Trophoblast cell (in vitro differentiated cells and primary cell): ENCODE data around the gene EPHA4.

Experiments
- DNase-seq, 2 donors: peaks; one replicate each; pipeline ENCODE4 v3.0.0-alpha.2; 2016
- H2AFZ ChIP-seq: 2 replicates; pipeline ENCODE4 v1.6.1; 2013; ENCODE audit warnings: low read length, moderate library complexity, mild to moderate bottlenecking; ENCODE audit not compliant: insufficient read depth, poor library complexity
- H2AK5ac ChIP-seq: 2 replicates; pipeline ENCODE4 v1.6.1; 2013; ENCODE audit warnings: mild to moderate bottlenecking, low read length
- H2BK120ac ChIP-seq: 2 replicates; pipeline ENCODE4 v1.6.1; 2013; ENCODE audit warnings: low read length, mild to moderate bottlenecking, moderate library complexity; ENCODE audit not compliant: insufficient read depth, poor library complexity
- H2BK12ac ChIP-seq: 2 replicates; pipeline ENCODE4 v1.6.1; 2013; ENCODE audit warnings: mild to moderate bottlenecking, low read length, moderate library complexity
- H2BK5ac ChIP-seq: 2 replicates; pipeline ENCODE4 v1.6.1; 2013; ENCODE audit warnings: low read length, low read depth, moderate library complexity, mild to moderate bottlenecking; ENCODE audit not compliant: poor library complexity
- H3K14ac ChIP-seq: 2 replicates; pipeline ENCODE4 v1.6.1; 2013; ENCODE audit warnings: mild to moderate bottlenecking, low read length
- H3K18ac ChIP-seq: 2 replicates; pipeline ENCODE4 v1.6.1; 2013; ENCODE audit warnings: mild to moderate bottlenecking, low read length
- H3K23ac ChIP-seq: 2 replicates; pipeline ENCODE4 v1.6.1; 2013; ENCODE audit warnings: low read length
- H3K27ac ChIP-seq: 2 replicates; pipeline ENCODE4 v1.5.1; 2013; ENCODE audit warnings: low read depth, mild to moderate bottlenecking, inconsistent platforms, low read length, moderate library complexity
- H3K27me3 ChIP-seq: 2 replicates; pipeline ENCODE4 v1.6.1; 2013; ENCODE audit warnings: inconsistent platforms, mild to moderate bottlenecking, low read length, moderate library complexity; ENCODE audit not compliant: insufficient read depth
- H3K36me3 ChIP-seq, 2 experiments: 1 replicate in 1 of 2; 2 replicates in 1 of 2; pipeline ENCODE4 v1.6.1; 2013; ENCODE audit warnings: low read length in 2 of 2, mild to moderate bottlenecking in 2 of 2, moderate library complexity in 1 of 2; ENCODE audit not compliant: insufficient read depth in 2 of 2, control insufficient read depth in 1 of 2
- H3K4ac ChIP-seq: 2 replicates; pipeline ENCODE4 v1.6.1; 2013; ENCODE audit warnings: low read depth, mild to moderate bottlenecking, low read length, moderate library complexity
- H3K4me1 ChIP-seq, 2 experiments: 1 replicate in 1 of 2; 2 replicates in 1 of 2; pipeline ENCODE4 v1.6.1; 2013; ENCODE audit warnings: low read length in 2 of 2, mild to moderate bottlenecking in 2 of 2, moderate library complexity in 1 of 2; ENCODE audit not compliant: insufficient read depth in 2 of 2, control insufficient read depth in 1 of 2
- H3K4me2 ChIP-seq: 2 replicates; pipeline ENCODE4 v1.6.1; 2013; ENCODE audit warnings: inconsistent platforms, mild to moderate bottlenecking, low read length, moderate library complexity
- H3K4me3 ChIP-seq: 2 replicates; pipeline ENCODE4 v1.5.1; 2013; ENCODE audit warnings: mild to moderate bottlenecking, low read depth, low read length, inconsistent platforms
- H3K79me1 ChIP-seq: one replicate; pipeline ENCODE4 v1.6.1; 2013; ENCODE audit warnings: low read length
- H3K79me2 ChIP-seq: 2 replicates; pipeline ENCODE4 v1.6.1; 2013; ENCODE audit warnings: low read length, mild to moderate bottlenecking; ENCODE audit not compliant: control insufficient read depth, insufficient read depth, poor library complexity
- H3K9ac ChIP-seq: 2 replicates; pipeline ENCODE4 v1.6.1; 2013; ENCODE audit warnings: mild to moderate bottlenecking, low read length
- H3K9me3 ChIP-seq: 2 replicates; pipeline ENCODE4 v1.6.1; 2013; ENCODE audit warnings: low read depth, mild to moderate bottlenecking, control low read depth, inconsistent platforms, low read length; ENCODE audit not compliant: insufficient read depth
- H4K12ac ChIP-seq: 2 replicates; pipeline ENCODE4 v1.6.1; 2013; ENCODE audit warnings: low read depth, mild to moderate bottlenecking, low read length, moderate library complexity
- H4K8ac ChIP-seq: 2 replicates; pipeline ENCODE4 v1.6.1; 2013; ENCODE audit warnings: low read depth, mild to moderate bottlenecking, low read length, moderate library complexity
- H4K91ac ChIP-seq: one replicate; pipeline ENCODE4 v1.6.1; 2013; ENCODE audit warnings: low read depth, mild to moderate bottlenecking, low read length, moderate library complexity
- whole genome bisulfite sequencing: extraction: QIAGEN DNeasy Blood & Tissue Kit; methylation state at CpG from one replicate; pipeline ENCODE4 v1.1.7; 2013; ENCODE audit warnings: missing lambda C conversion rate; ENCODE audit not compliant: insufficient read length, insufficient coverage; ENCODE audit errors: extremely low coverage; 5-methylcytosine and 5-hydroxymethylcytosine counted together

EPHA4 gene

GRCh38 chr2:221500501-221501209 is 71.4 kb downstream of the EPHA4 start:
- Histone ChIP-seq H2BK5ac (no peak overlapping the region), H3K23ac (no peak overlapping the region), H2AFZ (no peak overlapping the region), H3K4me3 (no peak overlapping the region), H3K79me1 (no peaks in the 10 kb centered on the region), H3K4me2 (no peak overlapping the region), H3K79me2 (no peaks in the 10 kb centered on the region), H4K91ac (no peak overlapping the region), H3K36me3 (peaks cover 0 to 2% of the 10 kb centered on the region in 2 experiments), H3K27ac (no peak overlapping the region), H2BK120ac (no peak overlapping the region), H3K9me3 (no peaks in the 10 kb centered on the region), H4K8ac (no peak overlapping the region), H2BK12ac (no peak overlapping the region), H3K4ac (no peak overlapping the region), H2AK5ac (no peak overlapping the region), H4K12ac (no peak overlapping the region), H3K18ac (no peak overlapping the region), H3K4me1 (peaks cover 10 to 17% of the 10 kb centered on the region in 2 experiments), H3K27me3 (no peaks in the 10 kb centered on the region), H3K14ac (no peak overlapping the region), H3K9ac (no peak overlapping the region)
- WGBS, result no CpG with 5 or more reads among the region's 6 CpGs
- DNase-seq, result no peak

- no peak overlapping the region for H3K4me3 ChIP-seq
- H3K4me2 ChIP-seq, result no peak overlapping the region
- no peak overlapping the region for H3K9ac ChIP-seq
Observed at GRCh38 chr2:221495731-221496130, 76.4 kb downstream of the EPHA4 start.

GRCh38 chr2:221494556-221494955 is 77.5 kb downstream of the EPHA4 start:
- Histone ChIP-seq H3K27me3 (no peaks in the 10 kb centered on the region), H4K12ac (no peak overlapping the region), H3K27ac (no peak overlapping the region), H2BK120ac (no peak overlapping the region), H2BK5ac (no peak overlapping the region), H3K9me3 (no peaks in the 10 kb centered on the region), H3K36me3 (peaks cover 0 to 2% of the 10 kb centered on the region in 2 experiments), H3K18ac (no peak overlapping the region), H2BK12ac (no peak overlapping the region), H3K14ac (no peak overlapping the region), H3K79me1 (peaks cover 3% of the 10 kb centered on the region), H2AFZ (no peak overlapping the region), H3K9ac (no peak overlapping the region), H3K4ac (no peak overlapping the region), H3K4me1 (no peaks in the 10 kb centered on the region), H4K91ac (no peak overlapping the region), H3K4me2 (no peak overlapping the region), H3K79me2 (no peaks in the 10 kb centered on the region), H4K8ac (no peak overlapping the region), H3K4me3 (no peak overlapping the region), H2AK5ac (no peak overlapping the region), H3K23ac (no peak overlapping the region)
- no CpG with 5 or more reads among the region's 3 CpGs for WGBS
- no peak for DNase-seq

More at GRCh38 chr2:221495731-221496130, 76.4 kb downstream of the EPHA4 start:
- Histone ChIP-seq H3K36me3 (peaks cover 0 to 2% of the 10 kb centered on the region in 2 experiments), H3K79me1 (peaks cover 3% of the 10 kb centered on the region), H2AFZ (no peak overlapping the region), H3K9me3 (no peaks in the 10 kb centered on the region), H3K4ac (no peak overlapping the region), H2AK5ac (no peak overlapping the region), H2BK120ac (no peak overlapping the region), H2BK12ac (no peak overlapping the region), H3K27ac (no peak overlapping the region), H3K4me1 (peaks cover 3 to 7% of the 10 kb centered on the region in 2 experiments), H4K91ac (no peak overlapping the region), H4K8ac (no peak overlapping the region), H3K23ac (no peak overlapping the region), H3K79me2 (no peaks in the 10 kb centered on the region), H3K14ac (no peak overlapping the region), H2BK5ac (no peak overlapping the region), H4K12ac (no peak overlapping the region), H3K27me3 (no peaks in the 10 kb centered on the region), H3K18ac (no peak overlapping the region)
- DNase-seq, result no peak
- no CpG with 5 or more reads among the region's 4 CpGs for WGBS

DNA sequence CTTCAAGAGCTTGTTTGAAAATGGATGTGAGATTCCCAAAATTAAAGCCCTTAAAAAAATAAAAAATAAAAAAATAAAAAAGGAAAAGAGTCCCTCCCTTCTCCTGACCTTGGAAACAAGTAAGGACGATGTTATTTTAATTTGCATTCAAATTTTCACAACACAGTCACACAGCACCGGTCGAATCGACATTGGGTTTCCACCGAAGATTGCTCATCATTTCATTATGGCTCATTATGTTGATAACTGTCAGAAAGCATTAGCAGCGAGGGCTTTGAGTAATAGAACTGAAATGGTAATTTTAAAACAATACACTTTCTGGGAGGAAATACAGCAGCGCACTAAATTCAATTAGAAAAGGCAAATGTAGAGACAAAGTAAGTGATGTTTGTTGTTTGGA is 78.7 kb downstream of the EPHA4 start:
- DNase-seq, result no peak
- Histone ChIP-seq H2AK5ac (no peak overlapping the region), H2BK5ac (no peak overlapping the region), H3K4me3 (no peak overlapping the region), H3K27me3 (no peaks in the 10 kb centered on the region), H3K9me3 (no peaks in the 10 kb centered on the region), H3K4ac (no peak overlapping the region), H4K8ac (no peak overlapping the region), H2BK12ac (no peak overlapping the region), H3K14ac (no peak overlapping the region), H3K9ac (no peak overlapping the region), H3K18ac (no peak overlapping the region), H3K4me2 (no peak overlapping the region), H3K79me1 (peaks cover 3% of the 10 kb centered on the region), H3K4me1 (no peaks in the 10 kb centered on the region), H3K79me2 (no peaks in the 10 kb centered on the region), H3K23ac (no peak overlapping the region), H2BK120ac (no peak overlapping the region), H3K36me3 (peaks cover 0 to 2% of the 10 kb centered on the region in 2 experiments), H4K12ac (no peak overlapping the region), H3K27ac (no peak overlapping the region), H2AFZ (no peak overlapping the region), H4K91ac (no peak overlapping the region)
- WGBS, result no CpG with 5 or more reads among the region's 7 CpGs
